ENCODE measurements around the gene MRC2. TPM values are rescaled to one million over a fixed set of nuclear protein-coding genes. Genes with fewer than 3 reads are reported as not detected.

MRC2 gene
- total RNA-seq, 1 donor from 2014 or later, result 45.9 TPM

DNA sequence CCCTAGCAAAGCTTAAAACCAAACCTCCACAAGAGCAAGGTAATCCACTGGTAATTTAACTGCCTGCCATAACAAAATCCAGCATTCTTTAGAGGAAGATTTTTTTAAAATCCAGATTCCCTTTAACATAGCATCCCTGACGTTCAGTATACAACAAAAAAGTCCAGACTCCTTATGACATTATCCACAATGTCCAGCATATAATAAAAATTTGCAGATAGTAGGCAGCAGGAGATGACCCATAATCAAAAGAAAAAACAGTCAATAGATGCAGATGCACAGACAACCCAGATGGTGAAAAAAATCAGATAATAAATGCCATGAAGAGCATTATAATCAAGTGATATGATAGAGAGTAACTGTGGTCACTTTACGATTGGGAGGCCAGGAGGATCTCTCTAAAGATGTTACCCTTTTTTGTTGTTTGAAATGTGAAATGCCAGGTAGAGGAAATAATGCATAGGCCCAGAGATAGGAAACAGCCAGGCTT is 33.2 kb downstream of the MRC2 start:
- no peaks in the 10 kb centered on the region for H3K36me3 ChIP-seq (ENCODE audit: control insufficient read depth, insufficient read depth, low read length)
- no peak for DNase-seq (ENCODE audit: low read depth)
- H3K27me3 ChIP-seq (ENCODE audit: control insufficient read depth, insufficient read depth, low read length), result no peaks in the 10 kb centered on the region
- no peak for TF ChIP-seq CTCF (IDR thresholded peaks at IDR 0.05; ENCODE audit: insufficient read depth, low read length, poor library complexity, severe bottlenecking)
- no peak overlapping the region for H3K4me3 ChIP-seq (ENCODE audit: low read depth, low read length)

GRCh38 chr17:62661337-62661736 is 33.9 kb downstream of the MRC2 start:
- no peaks in the 10 kb centered on the region for H3K27me3 ChIP-seq (ENCODE audit: control insufficient read depth, insufficient read depth, low read length)
- no peak overlapping the region for H3K4me3 ChIP-seq (ENCODE audit: low read depth, low read length)
- no peak for TF ChIP-seq CTCF (IDR thresholded peaks at IDR 0.05; ENCODE audit: insufficient read depth, low read length, poor library complexity, severe bottlenecking)
- H3K36me3 ChIP-seq (ENCODE audit: control insufficient read depth, insufficient read depth, low read length), result no peaks in the 10 kb centered on the region
- no peak for DNase-seq (ENCODE audit: low read depth)

- no peak for TF ChIP-seq CTCF (IDR thresholded peaks at IDR 0.05; ENCODE audit: insufficient read depth, low read length, poor library complexity, severe bottlenecking)
- Histone ChIP-seq H3K4me3 (ENCODE audit: low read depth, low read length) (no peak overlapping the region), H3K36me3 (ENCODE audit: control insufficient read depth, insufficient read depth, low read length) (no peaks in the 10 kb centered on the region), H3K27me3 (ENCODE audit: control insufficient read depth, insufficient read depth, low read length) (no peaks in the 10 kb centered on the region)
- DNase-seq (ENCODE audit: low read depth), result no peak
These were observed 35.4 kb downstream of the MRC2 start for GRCh38 chr17:62662855-62663254.

- DNase-seq (ENCODE audit: low read depth), result no peak
- TF ChIP-seq CTCF (IDR thresholded peaks at IDR 0.05; ENCODE audit: insufficient read depth, low read length, poor library complexity, severe bottlenecking), result no peak
- no peaks in the 10 kb centered on the region for H3K27me3 ChIP-seq (ENCODE audit: control insufficient read depth, insufficient read depth, low read length)
- no peaks in the 10 kb centered on the region for H3K36me3 ChIP-seq (ENCODE audit: control insufficient read depth, insufficient read depth, low read length)
- H3K4me3 ChIP-seq (ENCODE audit: low read depth, low read length), result no peak overlapping the region
These were observed 35.8 kb downstream of the MRC2 start for GRCh38 chr17:62663304-62663703.

- Histone ChIP-seq H3K4me3 (ENCODE audit: low read depth, low read length) (no peak overlapping the region), H3K27me3 (ENCODE audit: control insufficient read depth, insufficient read depth, low read length) (no peaks in the 10 kb centered on the region), H3K36me3 (ENCODE audit: control insufficient read depth, insufficient read depth, low read length) (no peaks in the 10 kb centered on the region)
- no peak for TF ChIP-seq CTCF (IDR thresholded peaks at IDR 0.05; ENCODE audit: insufficient read depth, low read length, poor library complexity, severe bottlenecking)
- no peak for DNase-seq (ENCODE audit: low read depth)
These were observed 37.1 kb downstream of the MRC2 start for GRCh38 chr17:62664336-62665120.

DNA sequence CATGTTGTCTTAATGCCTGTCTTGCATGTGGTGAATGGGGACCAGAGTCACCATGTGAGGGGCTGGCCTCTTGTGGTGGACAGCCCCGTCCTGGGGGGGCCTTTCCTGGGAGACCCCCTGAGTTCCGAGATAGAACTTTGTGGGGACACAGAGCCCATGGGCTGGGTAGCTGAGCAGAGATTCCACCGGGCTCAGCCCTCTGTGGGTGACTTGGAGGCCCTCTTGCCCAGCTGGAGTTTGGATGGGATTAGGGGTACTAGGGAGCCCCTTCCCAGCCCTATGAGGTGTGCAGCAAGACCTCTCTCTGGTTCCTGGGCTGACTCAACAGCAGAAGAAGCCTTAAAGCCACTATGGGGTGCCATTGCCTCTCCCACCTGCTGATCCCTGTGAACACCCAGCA is 38.1 kb downstream of the MRC2 start:
- H3K36me3 ChIP-seq (ENCODE audit: control insufficient read depth, insufficient read depth, low read length), result no peaks in the 10 kb centered on the region
- no peak for DNase-seq (ENCODE audit: low read depth)
- no peaks in the 10 kb centered on the region for H3K27me3 ChIP-seq (ENCODE audit: control insufficient read depth, insufficient read depth, low read length)
- no peak for TF ChIP-seq CTCF (IDR thresholded peaks at IDR 0.05; ENCODE audit: insufficient read depth, low read length, poor library complexity, severe bottlenecking)
- no peak overlapping the region for H3K4me3 ChIP-seq (ENCODE audit: low read depth, low read length)

Data from kidney epithelial cell (primary cell).